Chondrocyte (in vitro differentiated cells): Measurements from ENCODE around the gene OLFML2B. TPM values are rescaled to one million over a fixed set of nuclear protein-coding genes. Genes with fewer than 3 reads are reported as not detected.

Experiments
- DNase-seq: peaks from one replicate; pipeline ENCODE4 v3.0.0; 2021; ENCODE audit warnings: mixed read lengths, low spot score
- H3K27ac Mint-ChIP-seq: one replicate; pipeline ENCODE4 v1.8.0; 2021; ENCODE audit warnings: mild to moderate bottlenecking, moderate library complexity, mixed read lengths; ENCODE audit not compliant: unreplicated experiment
- H3K27me3 Mint-ChIP-seq: 2 replicates; pipeline ENCODE4 v1.8.0; 2021; ENCODE audit warnings: low read depth, mixed read lengths
- H3K36me3 Mint-ChIP-seq: 2 replicates; pipeline ENCODE4 v1.8.0; 2021; ENCODE audit warnings: low read depth, mixed read lengths
- H3K4me1 Mint-ChIP-seq: 2 replicates; pipeline ENCODE4 v1.8.0; 2021; ENCODE audit warnings: low read depth, mild to moderate bottlenecking, mixed read lengths
- H3K4me3 Mint-ChIP-seq: one replicate; pipeline ENCODE4 v1.8.0; 2021; ENCODE audit warnings: mild to moderate bottlenecking, moderate library complexity, mixed read lengths; ENCODE audit not compliant: unreplicated experiment
- H3K9me3 Mint-ChIP-seq: 2 replicates; pipeline ENCODE4 v1.8.0; 2021; ENCODE audit warnings: low read depth, mixed read lengths
- CTCF ChIP-seq: fragments of 200-600 bp; sonication (generic); IDR thresholded peaks from 2 replicates; pipeline ENCODE4 v1.5.0; 2021; ENCODE audit warnings: antibody characterized with exemption, mild to moderate bottlenecking, moderate library complexity
- total RNA-seq: library from RNA; stranded (reverse); gene quantifications from 3 replicates; pipeline ENCODE4 v1.2.1, GENCODE V29; 2021

The OLFML2B gene
- total RNA-seq, 1 donor from 2014 or later: 120 TPM

GRCh38 chr1:161981126-161981525, 42.5 kb downstream of the OLFML2B start:
- Mint-ChIP-seq H3K27ac (no peak overlapping the region), H3K36me3 (peaks cover 26% of the 10 kb centered on the region), H3K4me3 (no peak overlapping the region), H3K9me3 (no peaks in the 10 kb centered on the region), H3K4me1 (no peaks in the 10 kb centered on the region), H3K27me3 (no peaks in the 10 kb centered on the region)
- no peak for DNase-seq
- TF ChIP-seq CTCF: no peak

GRCh38 chr1:161978011-161978790, 45.5 kb downstream of the OLFML2B start:
- no peak overlapping the region for H3K4me3 Mint-ChIP-seq
- H3K36me3 Mint-ChIP-seq: peaks cover 7% of the 10 kb centered on the region
- H3K27me3 Mint-ChIP-seq: no peaks in the 10 kb centered on the region
- H3K4me1 Mint-ChIP-seq: peaks cover 10% of the 10 kb centered on the region
- no peak for TF ChIP-seq CTCF
- DNase-seq: no peak
- no peak overlapping the region for H3K27ac Mint-ChIP-seq
- no peaks in the 10 kb centered on the region for H3K9me3 Mint-ChIP-seq

- no peaks in the 10 kb centered on the region for H3K36me3 Mint-ChIP-seq
- H3K4me3 Mint-ChIP-seq: no peak overlapping the region
- H3K9me3 Mint-ChIP-seq: no peaks in the 10 kb centered on the region
- H3K27ac Mint-ChIP-seq: peak overlapping the region; percentile 67
- H3K27me3 Mint-ChIP-seq: no peaks in the 10 kb centered on the region
- DNase-seq: no peak
- H3K4me1 Mint-ChIP-seq: peaks cover 21% of the 10 kb centered on the region
- TF ChIP-seq CTCF: no peak
Observed at GRCh38 chr1:161973924-161974845, 49.5 kb downstream of the OLFML2B start.

- H3K4me1 Mint-ChIP-seq: peaks cover 25% of the 10 kb centered on the region
- no peak overlapping the region for H3K4me3 Mint-ChIP-seq
- no peak for DNase-seq
Observed at GRCh38 chr1:161972828-161973227, 50.8 kb downstream of the OLFML2B start.

More at GRCh38 chr1:161972828-161973227, 50.8 kb downstream of the OLFML2B start:
- TF ChIP-seq CTCF: no peak
- H3K36me3 Mint-ChIP-seq: no peaks in the 10 kb centered on the region
- no peaks in the 10 kb centered on the region for H3K27me3 Mint-ChIP-seq
- no peaks in the 10 kb centered on the region for H3K9me3 Mint-ChIP-seq
- H3K27ac Mint-ChIP-seq: no peak overlapping the region
